ENCODE results near the gene EIF2S1.
A peak's percentile ranks its signal among the peaks of the same experiment; 100 is the strongest.
"Not testable (repeated sequence)": the region's sequence is repeated elsewhere in the genome, so short reads cannot be mapped to it uniquely, and the experiment has no call there.

Gene EIF2S1

DNA sequence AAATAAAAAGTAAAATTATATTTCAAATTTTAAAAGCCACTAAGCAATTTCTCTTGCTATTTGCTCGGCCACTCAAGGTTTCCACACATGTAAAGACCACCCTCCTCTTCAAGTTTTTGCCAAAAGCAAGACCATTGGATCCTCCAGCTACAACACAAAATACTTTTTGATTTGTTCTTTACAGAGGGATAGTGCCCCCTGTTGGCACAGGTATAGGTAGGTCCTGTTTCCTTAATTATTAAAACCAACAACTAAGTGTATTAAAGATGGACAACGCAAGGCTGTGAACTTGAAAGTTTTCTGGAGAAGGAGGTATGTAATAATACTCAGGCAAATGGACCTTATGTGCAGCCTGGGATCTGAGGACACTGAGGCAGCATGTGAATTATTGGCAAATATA lies 24.3 kb upstream of the EIF2S1 start:
- H3K27ac ChIP-seq = no peak overlapping the region
- TF ChIP-seq, protein P1, sequence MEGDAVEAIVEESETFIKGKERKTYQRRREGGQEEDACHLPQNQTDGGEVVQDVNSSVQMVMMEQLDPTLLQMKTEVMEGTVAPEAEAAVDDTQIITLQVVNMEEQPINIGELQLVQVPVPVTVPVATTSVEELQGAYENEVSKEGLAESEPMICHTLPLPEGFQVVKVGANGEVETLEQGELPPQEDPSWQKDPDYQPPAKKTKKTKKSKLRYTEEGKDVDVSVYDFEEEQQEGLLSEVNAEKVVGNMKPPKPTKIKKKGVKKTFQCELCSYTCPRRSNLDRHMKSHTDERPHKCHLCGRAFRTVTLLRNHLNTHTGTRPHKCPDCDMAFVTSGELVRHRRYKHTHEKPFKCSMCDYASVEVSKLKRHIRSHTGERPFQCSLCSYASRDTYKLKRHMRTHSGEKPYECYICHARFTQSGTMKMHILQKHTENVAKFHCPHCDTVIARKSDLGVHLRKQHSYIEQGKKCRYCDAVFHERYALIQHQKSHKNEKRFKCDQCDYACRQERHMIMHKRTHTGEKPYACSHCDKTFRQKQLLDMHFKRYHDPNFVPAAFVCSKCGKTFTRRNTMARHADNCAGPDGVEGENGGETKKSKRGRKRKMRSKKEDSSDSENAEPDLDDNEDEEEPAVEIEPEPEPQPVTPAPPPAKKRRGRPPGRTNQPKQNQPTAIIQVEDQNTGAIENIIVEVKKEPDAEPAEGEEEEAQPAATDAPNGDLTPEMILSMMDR (conservative IDR thresholded peaks at IDR 0.05) = peak; percentile 56

DNA sequence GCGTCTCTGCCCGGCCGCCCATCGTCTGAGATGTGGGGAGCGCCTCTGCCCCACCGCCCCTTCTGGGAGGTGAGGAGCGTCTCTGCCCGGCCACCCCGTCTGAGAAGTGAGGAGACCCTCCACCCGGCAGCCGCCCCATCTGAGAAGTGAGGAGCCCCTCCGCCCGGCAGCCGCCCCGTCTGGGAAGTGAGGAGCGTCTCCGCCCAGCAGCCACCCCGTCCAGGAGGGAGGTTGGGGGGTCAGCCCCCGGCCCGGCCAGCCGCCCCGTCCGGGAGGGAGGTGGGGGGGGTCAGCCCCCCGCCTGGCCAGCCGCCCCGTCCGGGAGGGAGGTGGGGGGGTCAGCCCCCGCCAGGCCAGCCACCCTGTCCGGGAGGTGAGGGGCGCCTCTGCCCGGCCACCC lies 18.9 kb upstream of the EIF2S1 start:
- H3K27ac ChIP-seq = not testable (repeated sequence)

DNA sequence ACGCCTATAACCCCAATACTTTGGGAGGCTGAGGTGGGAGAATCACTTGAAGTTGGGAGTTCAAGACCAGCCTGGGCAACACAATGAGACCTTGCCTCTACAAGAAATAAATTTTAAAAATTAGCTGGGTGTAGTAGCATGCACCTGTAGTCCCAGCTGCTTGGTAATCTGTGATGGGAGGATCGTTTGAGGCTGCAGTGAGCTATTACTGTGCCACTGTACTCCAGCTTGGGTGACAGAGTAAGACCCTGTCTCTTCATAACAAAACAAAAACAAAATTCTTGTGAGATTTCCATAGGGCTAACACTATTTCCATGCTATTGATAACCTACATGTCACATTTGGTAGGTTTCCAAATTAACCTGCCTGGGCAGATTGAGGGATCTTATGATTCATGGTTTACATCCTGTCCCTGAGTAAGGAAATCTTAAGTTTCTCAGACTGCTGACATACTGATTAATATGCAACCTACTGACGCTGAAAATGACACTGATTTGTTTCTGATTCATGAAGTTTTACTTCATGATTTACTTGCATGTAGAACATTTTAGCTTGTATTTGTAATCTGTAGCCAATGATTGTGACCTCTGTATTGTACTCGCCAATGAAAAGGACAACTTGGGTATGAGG lies 16.4 kb upstream of the EIF2S1 start:
- H3K27ac ChIP-seq = peak overlapping the region; percentile 75
- TF ChIP-seq, protein P1 (conservative IDR thresholded peaks at IDR 0.05) = no peak

DNA sequence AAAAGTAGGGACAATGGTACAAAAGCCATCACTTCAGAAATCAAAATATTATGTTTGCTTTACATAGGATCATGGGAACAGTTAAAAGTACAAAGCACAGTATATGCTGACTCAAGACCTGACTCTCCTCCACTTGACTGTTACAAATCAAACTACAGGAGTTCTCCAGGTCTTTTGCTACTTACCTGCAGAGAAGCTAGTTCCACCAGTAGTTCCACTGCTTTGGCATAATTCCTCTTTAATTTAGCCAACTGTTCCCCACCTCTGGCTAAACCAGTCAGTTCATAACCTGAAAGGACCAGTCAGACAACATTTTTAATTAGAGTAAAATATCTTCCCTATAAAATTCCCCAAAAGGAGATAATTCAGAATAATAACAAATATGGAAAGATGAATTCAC lies 14.5 kb upstream of the EIF2S1 start:
- TF ChIP-seq, protein P1 (conservative IDR thresholded peaks at IDR 0.05) = no peak
- peak overlapping the region; percentile 75 for H3K27ac ChIP-seq

DNA sequence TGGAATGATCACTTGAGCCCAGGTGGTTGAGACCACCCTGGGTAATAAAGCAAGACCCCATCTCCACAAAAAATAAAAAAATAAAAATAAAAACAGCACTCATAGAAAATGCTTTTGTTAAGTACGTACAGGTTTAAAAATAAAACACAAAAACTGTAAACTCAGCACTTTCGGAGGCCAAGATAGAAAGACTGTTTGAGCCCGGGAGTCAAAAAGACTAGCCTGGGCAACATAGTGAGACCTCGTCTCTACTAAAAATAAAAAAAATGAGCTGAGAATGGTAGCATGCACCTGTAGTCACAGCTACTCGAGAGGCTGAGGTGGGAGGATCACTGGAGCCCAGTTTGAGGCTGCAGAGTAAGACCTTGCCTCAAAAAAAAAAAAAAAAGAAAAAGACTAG lies 8.1 kb upstream of the EIF2S1 start:
- TF ChIP-seq, protein P1 (conservative IDR thresholded peaks at IDR 0.05) = no peak
- no peak overlapping the region for H3K27ac ChIP-seq

DNA sequence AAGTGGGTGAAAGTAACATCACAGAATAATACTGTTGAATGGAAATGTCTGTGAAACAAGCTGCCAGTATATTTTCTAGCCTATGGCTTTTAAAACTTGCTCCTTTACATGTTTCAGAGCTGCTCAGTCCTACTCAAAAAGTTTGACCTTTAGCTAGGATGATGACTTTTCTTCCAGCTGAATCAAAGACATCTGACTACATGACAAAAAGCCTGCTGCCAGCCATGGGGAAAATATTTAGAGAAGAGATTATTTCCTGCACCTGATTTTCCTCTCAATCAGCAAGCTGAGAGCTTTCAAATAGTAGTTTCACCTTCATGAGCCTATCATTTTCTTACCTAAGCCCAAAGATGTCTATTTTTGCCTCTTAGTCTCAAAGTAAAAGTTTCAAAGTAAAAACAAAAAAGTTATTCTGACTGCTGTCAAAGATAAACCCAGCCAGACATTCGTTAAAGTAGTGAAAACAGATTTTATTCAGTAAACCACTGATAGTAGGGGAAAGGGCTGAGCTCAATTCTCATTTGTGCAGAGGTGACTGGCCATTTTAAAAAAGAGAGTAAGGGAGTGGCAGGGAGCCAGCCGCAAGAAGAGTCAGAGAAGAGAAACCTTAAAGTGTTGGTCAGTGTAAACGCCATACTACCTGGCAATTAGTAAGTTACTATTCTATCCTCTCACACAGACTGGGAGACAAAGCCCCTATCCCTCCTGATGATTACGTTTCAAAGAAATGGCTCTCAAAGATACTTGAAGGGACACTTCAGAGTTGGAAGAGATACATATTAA lies 2.8 kb upstream of the EIF2S1 start:
- TF ChIP-seq, protein P1 (conservative IDR thresholded peaks at IDR 0.05) = no peak

DNA sequence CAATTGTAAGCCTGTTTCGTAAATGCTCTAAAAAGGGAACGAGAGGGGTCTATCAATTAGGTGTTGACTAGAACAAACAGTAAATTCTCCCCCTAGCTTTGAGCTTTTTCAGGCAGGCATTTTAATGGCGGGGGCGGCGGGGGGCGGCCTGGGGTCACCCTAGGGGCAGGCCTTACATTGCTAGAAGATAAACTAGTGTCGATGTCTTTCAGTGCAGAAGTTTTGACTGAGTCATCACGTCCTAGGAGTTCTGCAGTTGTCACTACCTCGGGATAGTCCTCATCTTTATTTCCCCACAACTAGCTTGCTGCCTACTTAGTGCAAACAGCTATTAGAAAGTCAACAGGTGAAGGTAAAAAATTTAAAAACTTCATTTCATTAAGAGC lies 2.2 kb upstream of the EIF2S1 start:
- TF ChIP-seq, protein P1 (conservative IDR thresholded peaks at IDR 0.05) = no peak

More for the DNA sequence above, 2.8 kb upstream of the EIF2S1 start:
- no peak overlapping the region; the same call in 1 of the 2 replicates for H3K27ac ChIP-seq

More for the DNA sequence above, 2.2 kb upstream of the EIF2S1 start:
- peak overlapping the region; percentile 97; the same call in 1 of the 2 replicates for H3K27ac ChIP-seq
